Epithelial cell of esophagus (primary cell): ENCODE results near the gene RIOX2.

Experiments used
- DNase-seq: peaks from one replicate; pipeline ENCODE4 v3.0.0; 2010; ENCODE audit warnings: low read depth
- H3K4me3 ChIP-seq: 2 replicates; pipeline ENCODE4 v1.5.1; 2011; ENCODE audit warnings: mild to moderate bottlenecking, low read length, control low read depth
- CTCF ChIP-seq: IDR thresholded peaks from 2 replicates; pipeline ENCODE4 v1.5.1; 2011; ENCODE audit warnings: low read depth, mild to moderate bottlenecking, low read length, control low read depth, inconsistent platforms; ENCODE audit not compliant: insufficient read depth; ENCODE audit errors: missing control alignments

RIOX2 gene

DNA sequence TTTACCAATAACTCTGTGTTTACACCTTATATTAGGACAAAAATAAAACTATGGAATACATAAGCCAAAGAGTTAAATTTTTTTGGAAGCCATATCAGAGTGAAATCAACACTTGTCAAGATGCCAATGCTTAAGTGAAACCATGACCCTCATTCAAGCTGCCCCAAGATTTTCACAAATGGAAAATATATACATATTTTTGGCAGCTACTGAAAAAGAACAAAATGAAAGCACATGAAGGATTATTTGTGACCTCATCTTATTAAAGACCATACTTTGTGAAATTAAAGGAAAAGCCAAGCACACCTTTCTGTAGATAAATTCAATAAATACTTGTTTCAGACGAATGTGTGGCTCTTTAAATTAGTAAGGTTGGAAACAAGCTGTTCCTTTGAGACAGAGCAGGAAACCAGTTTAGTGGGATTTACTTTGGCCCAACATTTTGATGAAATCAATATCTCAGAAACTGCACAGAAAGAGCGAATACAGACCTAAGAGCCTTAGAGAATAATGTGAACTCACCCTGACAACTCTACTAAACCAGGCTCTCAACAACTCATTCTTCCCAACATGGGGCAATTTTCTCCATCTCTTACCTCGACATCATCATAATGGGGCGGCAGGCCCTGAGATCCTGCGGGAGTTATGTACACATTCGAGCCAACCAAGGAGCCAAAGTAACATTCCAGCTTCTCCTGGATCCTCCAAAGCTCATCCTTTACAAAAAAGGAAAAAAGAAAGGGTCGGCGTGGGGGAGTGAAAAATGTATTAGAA, 11.1 kb downstream of the RIOX2 start:
- H3K4me3 ChIP-seq, result no peak overlapping the region
- DNase-seq, result no peak
- no peak for TF ChIP-seq CTCF

- TF ChIP-seq CTCF, result no peak
- no peak for DNase-seq
These were observed 11.7 kb downstream of the RIOX2 start for GRCh38 chr3:97960551-97960950.

GRCh38 chr3:97959872-97960271, 12.4 kb downstream of the RIOX2 start:
- no peak for TF ChIP-seq CTCF
- DNase-seq, result no peak
- H3K4me3 ChIP-seq, result no peak overlapping the region

More at GRCh38 chr3:97960551-97960950, 11.7 kb downstream of the RIOX2 start:
- no peak overlapping the region for H3K4me3 ChIP-seq

DNA sequence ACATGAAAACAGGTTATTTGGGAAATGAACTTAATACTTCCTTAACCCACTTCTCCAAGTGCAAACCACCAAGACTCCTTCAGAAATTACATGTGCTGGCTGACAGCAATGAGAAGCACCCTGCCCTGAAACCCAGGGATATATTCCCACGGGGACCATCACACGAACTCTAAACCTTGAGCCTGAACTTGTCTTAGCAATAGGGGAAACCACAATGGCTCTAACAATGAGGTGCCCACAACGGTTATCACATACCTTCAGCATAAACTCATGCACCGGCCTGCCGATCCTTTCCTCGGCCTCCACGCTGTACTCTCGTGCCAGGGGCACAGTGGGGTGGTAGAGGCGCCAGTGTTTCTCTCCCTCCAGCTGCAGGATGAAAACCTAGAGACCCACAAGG, 13.4 kb downstream of the RIOX2 start:
- no peak for TF ChIP-seq CTCF
- H3K4me3 ChIP-seq, result no peak overlapping the region
- no peak for DNase-seq

DNA sequence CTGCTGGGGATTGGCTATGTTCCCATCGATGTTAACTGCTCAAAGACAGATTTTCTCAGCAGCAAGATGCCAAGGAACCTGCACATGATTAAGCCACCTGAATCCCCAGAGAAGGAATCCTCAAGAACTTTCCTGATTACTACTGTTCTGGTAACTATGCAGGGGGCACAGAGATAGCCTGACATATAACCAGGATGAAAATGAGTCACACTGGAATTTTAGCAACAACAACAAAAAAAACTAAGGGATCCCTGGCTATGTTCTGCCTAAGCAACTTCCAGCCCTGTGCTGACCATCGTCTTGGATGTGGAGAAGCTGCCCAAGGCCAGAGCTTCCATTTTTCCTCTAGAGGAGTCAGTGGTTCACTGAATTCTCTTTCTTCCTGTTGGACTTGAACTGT, 13.8 kb downstream of the RIOX2 start:
- no peak for TF ChIP-seq CTCF
- DNase-seq, result no peak
- no peak overlapping the region for H3K4me3 ChIP-seq

GRCh38 chr3:97957617-97958311, 14.5 kb downstream of the RIOX2 start:
- no peak overlapping the region for H3K4me3 ChIP-seq
- TF ChIP-seq CTCF, result no peak
- no peak for DNase-seq
